Islet precursor cell (in vitro differentiated cells): ENCODE results near the gene CCL24.
A peak's percentile ranks its signal among the peaks of the same experiment; 100 is the strongest.
"Not testable (repeated sequence)": the region's sequence is repeated elsewhere in the genome, so short reads cannot be mapped to it uniquely, and the experiment has no call there.

ENCODE experiments used
- DNase-seq: peaks from one replicate; pipeline ENCODE4 v3.0.0-alpha.2; 2018

CCL24 gene

DNA sequence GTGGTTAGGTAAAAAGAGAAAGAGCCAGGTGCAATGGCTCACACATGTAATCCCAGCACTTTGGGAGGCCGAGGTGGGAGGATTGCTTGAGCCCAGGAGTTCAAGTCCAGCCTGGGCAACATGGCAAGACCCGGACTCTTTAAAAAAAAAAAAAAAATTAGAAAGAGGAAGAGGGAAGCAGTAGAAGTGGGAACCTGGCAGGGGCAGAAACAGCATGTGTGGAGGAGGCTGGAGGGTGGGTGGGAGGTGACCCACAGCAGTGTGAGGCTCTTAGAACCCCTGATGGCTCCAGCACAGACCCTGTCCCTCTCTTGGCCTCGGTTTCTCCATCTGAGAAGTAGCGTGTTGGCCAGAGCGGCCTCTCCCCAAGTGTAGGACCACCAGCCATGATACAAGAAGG, 4.9 kb upstream of the CCL24 start:
- no peak for DNase-seq

DNA sequence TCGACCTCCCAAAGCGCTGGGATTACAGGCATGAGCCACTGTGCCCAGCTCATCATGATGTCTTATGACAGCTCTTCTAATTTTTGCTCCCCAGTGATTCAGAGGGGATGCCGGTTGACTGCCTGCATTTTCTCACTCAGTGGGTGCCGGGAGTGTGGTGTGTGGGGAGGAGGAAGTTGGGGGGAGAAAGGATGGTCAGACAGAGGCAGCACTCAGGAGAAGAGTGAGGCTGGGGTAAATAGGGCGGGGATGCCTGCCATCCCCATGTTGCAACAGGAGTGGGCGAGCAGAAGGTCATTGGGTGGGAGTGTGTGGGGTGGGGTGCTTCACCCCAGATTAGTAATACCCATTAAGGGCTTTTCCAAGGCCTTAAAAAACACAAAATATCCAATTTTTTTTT, 3.5 kb upstream of the CCL24 start:
- no peak for DNase-seq

DNA sequence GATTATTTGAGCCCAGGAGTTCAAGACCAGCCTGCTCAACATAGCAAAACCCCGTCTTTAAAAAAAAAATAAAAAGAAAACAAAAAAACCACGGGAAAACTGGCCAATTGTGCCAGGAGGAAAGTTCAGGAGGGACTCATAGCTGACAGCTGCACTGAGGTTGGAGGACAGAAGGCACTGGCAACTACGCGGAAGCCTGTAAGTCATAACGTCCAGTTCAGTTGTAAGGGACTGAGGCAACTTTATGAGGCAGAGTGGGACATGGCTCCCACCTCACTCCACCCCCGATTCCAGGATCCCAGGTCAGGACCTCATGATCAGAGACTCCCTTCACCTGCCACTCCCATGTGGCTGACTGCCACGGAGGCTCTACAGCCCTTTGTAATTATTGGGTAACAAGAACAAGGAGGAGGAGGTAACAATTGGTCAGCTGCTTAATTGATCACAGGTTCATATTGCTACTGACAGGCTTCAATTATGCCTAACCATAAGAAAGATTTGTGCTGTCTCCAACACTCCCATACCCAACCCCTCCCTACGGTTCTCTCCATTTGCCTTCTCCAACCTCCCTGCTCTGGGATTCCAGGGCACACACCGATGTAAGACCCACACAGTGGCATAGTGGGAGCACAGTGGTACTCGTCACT, 1.9 kb upstream of the CCL24 start:
- no peak for DNase-seq

DNA sequence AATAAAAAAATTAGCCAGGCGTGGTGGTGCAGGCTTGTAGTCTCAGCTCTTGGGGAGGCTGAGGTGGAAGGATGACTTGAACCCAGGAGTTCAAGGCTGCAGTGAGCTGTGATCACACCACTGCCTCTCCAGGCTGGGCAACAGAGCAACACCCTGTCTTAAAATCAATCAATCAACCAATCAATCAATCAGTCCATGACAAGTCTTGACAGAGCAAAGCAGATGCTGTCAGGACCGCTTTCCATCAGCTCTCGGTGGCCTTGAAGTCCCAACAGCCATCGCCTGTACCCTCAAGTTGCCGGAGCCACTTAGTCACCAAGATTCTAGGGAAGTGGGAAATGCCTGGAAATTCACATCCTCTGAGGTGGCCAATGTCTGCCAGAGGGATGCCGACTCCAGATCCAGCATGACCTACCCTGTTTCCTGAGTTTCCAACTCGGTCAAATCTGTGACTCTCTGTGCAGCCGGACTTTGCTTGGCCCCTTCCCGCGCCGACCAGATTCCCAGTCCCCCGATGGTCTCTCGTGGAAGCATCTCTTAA, 871 bp upstream of the CCL24 start:
- DNase-seq, result peak; percentile 71

DNA sequence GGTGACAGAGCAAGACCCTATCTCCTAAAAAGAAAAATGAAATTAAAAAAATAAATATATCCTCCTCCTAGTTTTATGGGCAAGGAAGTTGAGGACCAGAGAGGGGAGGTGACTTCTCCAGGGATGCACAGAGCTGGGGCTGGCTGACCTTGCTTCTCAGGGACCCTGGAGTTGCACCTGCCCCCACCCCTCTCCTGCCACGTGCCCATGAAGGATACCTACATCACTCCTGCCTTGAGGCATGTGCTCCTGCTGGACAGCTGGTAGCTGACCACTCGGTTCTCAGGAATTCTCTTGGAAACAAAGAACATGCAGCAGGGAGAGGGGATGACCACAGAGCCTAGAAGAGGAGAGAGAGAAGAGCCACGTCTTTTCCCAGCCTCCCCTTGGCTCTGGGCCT, 522 bp downstream of the CCL24 start:
- DNase-seq, result peak; percentile 57

DNA sequence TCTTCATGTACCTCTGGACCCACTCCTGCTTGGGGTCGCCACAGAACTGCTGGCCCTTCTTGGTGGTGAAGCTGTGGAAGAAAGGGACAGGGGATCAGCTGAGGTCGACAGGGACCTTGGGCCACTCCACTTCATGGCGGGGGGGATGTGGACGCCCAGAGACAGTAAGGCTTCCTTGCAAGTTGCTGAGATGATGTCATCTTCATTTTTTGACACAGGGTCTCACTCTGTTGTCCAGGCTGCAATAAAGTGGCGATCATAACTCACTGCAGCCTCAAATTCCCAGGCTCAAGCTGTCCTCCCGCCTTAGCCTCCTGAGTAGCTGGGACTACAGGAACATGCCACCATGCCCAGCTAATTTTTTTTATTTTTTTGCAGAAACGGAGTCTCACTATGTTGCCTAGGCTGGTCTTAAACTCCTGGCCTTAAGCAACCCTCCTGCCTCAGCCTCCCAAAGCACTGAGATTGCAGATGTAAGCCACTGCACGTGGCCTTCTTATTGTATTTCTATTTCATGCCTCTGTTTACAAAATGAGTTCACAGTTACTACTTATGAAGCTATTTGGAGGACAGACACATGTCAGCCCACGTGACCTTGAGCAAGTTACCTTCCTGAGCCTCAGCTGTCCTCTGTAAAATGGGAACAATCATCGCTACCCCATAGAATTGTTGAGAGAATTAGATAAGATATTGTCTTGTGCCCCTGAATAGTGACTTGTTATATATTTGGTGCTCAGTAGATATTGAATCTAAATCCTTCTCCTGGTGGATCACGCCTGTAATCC, 1.5 kb downstream of the CCL24 start:
- no peak for DNase-seq

DNA sequence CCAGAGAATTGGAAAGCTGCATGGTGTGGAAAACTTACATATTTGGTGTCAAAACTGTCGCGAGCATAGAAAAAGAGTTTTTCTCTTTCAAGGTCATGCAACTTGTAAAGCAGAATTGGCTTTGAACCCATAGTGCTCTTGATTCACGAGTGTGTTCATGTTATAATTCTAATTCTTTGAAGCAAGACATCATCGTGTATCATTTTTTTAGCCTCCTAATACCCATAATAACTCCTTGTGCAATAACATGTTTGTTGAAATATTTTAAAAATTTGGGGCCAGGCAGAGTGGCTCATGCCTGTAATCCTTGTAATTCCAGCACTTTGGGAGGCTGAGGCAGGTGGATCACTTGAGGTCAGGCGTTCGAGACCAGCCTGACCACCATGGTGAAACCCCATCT, 4.2 kb downstream of the CCL24 start:
- DNase-seq, result no peak

DNA sequence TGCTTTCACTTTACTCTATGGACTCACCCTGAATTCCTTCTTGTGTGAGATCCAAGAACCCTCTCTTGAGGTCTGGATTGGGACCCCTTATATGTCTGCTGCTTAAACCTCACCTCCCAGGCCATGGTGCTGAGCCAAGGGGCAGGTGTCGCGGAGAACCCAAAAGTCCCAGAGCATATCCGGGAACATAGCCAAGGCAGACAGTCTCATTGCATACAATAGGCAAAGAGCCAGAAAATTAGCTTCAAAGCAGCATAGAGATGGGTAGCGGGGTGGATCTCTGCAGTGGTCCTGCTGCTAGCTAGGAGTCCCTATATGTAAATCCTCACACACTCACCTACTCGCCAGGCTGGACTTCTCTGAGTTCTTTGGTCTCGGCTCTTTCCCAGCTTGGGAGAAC, 5.5 kb downstream of the CCL24 start:
- DNase-seq, result no peak

DNA sequence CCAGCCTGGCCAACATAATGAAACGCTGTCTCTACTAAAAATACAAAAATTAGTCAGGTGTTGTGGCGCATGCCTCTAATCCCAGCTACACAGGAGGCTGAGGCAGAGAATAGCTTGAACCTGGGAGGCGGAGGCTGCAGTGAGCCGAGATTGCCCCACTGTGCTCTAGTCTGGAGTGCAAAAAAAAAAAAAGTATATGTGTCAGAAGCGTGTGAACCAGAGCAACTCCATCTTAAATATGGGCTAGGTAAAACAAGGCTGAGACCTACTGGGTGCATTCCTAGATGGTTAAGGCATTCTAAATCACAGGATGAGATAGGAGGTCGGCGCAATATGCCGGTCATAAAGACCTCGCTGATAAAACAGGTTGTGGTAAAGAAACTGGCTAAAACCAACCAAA, 6.2 kb downstream of the CCL24 start:
- no peak for DNase-seq

DNA sequence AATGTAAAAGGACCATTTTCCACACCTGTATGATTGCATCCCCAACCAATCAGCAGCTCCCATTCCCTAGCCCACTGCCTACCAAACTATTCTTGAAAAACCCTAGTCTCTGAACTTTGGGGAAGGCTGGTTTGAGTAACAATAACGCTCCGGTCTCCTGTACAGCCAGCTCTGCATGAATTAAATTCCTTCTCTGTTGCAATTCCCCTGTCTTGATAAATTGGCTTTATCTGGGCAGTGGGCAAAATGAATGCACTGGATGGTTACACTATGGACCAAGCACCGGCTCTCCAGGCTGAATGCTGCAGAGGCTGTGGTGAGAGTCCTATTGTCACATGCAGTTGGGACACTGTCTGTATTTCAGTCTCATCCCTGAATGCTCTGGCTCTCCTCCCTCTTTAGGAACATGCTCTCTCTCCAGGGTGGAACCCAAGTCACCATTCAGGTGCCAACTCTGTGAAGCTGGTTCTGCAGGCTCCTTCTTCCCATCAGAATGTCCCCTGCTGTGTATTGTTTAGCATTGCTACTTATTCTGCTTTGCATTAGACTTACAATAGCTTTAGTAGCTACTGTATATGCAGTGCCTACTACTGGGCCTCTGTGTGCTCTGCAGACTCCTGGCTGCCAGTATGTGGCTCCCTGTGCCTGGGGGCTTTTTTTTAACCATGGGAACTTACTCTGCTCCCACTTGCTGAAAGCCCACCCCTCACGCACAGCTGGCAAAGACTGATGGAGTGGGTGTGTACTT, 6.9 kb downstream of the CCL24 start:
- no peak for DNase-seq

DNA sequence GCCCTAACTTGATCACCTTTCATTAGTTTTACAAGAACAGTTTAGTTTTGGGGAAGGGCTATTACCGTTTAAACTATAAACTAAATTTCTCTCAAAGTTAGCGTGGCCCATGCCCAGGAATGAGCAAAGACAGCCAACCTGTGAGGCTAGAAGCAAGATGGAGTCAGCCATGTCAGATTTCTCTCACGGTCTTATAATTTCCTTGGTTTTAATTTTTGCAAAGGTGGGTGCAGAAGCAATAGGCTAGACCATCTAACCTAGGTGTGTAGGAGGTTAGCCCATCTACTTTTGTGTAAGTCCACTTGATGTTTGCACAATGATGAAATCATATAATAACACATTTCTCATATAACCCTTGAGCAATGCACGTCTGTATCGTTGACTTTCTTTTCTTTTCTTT, 8.9 kb downstream of the CCL24 start:
- DNase-seq, result no peak

DNA sequence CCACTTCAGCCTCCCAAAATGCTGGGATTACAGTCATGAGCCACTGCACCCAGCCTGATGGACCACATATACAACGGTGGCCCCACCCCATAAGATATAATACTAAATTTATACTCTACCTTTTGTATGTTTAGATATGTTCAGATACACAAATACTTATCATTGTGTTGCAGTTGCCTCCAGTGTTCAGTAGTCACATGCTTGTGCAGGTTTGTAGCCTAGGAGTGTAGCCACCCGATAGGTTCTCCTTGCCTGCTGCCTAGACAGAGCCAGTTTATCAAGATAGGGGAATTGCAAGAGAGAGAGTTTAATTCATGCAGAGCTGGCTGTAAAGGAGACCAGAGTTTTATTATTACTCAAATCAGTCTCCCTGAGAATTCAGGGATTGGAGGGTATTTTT, 9.6 kb downstream of the CCL24 start:
- no peak for DNase-seq

DNA sequence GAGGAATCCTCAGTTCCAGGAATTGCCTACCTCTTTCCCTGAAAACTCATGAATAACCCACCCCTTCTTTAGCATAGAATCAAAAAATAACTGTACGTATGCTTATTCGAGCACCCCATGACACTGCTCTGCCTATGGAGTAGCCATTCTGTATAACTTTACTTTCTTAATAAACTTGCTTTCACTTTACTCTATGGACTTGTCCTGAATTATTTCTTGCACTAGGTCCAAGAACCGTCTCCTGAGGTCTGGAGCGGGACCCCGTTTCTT, 11.1 kb downstream of the CCL24 start:
- no peak for DNase-seq

DNA sequence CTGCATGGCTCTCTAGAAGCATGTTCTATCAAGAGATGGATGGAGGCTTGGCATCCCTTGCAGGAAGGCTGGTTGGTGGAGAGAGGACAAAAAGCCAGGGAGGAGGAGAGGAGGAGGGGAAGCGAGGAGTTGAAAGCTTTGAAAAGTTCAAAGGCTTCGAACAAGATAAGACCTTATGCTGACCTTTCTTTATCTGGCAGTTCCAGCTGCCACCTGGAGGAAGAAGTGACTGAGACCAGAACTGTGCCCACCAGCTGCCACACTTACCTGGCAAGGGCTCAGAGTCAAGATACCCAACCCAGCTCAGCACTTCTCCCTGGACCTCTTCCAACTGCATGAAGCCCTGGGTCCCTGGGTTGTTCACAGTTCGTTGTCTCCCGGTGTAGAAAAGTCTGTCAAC, 14.8 kb downstream of the CCL24 start:
- no peak for DNase-seq

DNA sequence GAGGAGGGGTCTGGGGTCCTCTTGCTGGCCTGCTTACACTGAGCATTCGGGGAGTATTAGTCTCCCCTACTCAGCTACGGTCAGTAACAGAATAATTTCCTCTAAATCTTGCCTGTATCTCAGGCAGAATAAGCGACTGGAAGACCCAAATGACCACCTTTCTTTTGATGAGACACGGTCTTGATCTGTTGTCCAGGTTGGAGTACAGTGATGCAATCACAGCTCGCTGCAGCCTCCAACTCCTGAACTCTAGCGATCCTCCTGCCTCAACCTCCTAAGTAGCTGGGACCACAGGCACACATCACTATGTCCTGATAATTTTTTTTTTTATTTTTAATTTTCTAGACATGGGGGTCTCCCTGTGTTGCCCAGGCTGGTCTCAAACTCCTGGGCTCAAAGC, 17.2 kb downstream of the CCL24 start:
- no peak for DNase-seq

DNA sequence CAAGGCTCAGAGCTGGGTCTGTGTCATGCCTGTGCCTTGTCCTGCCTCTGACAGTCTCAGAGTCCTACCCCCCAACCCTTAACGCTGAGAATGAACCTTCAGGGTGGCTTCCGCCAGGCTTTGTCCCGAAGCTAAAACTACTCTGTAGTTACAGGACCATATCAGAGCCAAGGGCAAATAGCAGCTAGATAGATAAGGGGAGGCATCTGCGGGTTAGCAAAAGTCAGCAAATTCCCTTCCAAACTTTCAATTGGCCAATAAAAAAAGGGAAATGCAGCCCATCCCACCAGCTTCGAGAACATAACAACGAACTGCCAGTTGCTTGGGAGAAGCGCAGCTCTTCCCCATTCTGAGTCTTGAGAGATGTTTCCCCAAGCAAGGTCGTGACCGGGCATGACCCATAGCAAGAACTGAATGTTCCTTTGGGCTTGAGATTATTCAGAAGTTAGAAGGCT, 17.7 kb downstream of the CCL24 start:
- no peak for DNase-seq

DNA sequence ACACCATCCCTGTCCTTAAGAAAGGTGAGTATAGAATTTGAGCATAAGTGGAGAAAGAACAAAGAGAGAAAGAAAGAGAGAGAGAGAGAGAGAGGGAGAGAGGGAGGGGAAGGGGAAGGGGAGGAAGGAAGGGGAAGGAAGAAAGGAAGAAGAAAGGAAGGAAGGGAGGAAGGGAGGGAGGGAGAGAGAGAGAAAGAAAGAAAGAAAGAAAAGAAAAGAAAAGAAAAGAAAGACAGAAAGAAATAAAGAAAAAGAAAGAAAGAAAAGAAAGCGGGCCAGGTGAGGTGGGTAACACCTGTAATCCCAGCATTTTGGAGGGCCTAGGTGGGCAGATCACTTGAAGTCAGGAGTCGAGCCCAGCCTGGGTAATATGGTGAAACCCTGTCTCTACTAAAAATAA, 19.9 kb downstream of the CCL24 start:
- no peak for DNase-seq

DNA sequence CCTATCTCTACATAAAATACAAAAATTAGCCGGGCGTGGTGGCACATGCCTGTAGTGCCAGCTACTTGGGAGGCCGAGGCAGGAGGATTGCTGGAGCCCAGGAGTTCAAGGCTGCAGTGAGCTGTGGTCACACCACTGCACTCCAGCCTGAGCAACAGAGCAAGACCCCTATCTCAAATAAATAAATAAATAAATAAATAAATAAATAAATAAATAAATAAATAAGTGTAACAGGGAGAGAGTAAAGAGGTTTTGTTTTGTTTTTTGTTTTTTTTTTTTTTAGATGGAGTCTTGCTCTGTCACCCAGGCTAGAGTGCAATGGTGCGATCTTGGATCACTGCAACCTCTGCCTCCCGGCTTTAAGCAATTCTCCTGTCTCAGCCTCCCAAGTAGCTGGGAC, 21.0 kb downstream of the CCL24 start:
- DNase-seq, result not testable (repeated sequence)

DNA sequence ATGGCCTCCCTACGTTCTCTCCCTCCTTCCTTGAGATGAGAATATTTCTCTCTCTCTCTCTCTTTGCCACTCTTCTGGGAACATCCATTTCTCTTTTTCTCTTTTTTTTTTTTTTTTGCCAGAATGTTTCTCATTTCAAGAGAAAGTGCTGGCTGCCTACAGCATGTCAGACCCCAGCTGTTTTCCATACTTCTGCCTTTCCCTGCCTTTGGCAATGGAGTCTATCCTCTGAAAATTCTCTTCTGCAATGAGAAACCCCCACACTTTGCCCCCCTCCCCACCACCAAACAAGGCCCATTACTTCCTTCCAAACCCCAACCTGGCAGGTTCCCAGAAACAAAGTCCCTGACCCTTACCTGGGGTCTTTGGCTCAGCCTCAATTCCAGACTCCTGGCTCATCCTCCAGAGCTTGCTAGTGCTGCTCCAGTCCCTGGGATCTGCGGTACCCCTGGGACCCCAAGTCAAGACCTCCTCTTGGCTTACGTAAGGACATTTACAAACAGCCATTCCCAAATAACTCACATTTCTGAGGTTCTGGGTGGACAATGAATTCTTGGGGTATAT, 24.2 kb downstream of the CCL24 start:
- no peak for DNase-seq

DNA sequence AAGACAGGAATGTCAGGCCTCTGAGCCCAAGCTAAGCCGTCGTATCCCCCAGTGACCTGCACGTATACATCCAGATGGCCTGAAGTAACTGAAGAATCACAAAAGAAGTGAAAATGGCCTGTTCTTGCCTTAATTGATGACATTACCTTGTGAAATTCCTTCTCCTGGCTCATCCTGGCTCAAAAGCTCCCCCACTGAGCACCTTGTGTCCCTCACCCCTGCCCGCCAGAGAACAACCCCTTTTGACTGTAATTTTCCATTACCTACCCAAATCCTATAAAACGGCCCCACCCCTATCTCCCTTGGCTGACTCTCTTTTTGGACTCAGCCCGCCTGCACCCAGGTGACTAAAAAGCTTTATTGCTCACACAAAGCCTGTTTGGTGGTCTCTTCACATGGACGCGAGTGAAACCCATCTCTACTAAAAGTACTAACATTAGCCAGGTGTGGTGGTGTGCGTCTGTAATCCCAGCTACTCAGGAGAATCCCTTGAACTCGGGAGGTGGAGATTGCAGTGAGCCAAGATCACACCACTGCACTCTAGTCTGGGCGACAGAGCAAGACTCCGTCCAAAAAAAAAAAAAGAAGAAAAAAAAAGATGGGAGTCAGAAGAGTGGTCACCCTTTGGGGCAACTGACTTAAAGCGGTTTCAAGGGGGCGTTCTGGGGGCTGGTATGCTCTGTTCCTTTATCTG, 25.3 kb downstream of the CCL24 start:
- DNase-seq, result not testable (repeated sequence)

DNA sequence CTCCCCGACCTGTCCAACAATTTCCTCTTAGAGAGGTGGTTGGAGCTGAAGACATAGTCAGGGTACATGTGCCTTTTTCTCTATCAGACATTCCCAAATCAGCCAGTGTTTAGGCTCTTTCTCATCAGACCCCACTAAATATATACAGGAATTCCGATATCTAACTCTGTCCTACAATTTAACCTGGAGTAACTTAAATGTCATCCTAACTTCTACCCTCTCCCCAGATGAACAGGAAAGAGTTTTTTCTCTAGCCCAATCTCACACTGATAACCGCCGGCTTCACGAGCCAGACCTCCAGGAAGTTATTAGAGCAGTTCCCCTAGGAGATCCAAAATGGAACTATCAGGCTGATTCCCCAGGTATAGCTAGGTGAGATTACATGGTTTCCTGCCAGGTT, 30.5 kb downstream of the CCL24 start:
- not testable (repeated sequence) for DNase-seq

DNA sequence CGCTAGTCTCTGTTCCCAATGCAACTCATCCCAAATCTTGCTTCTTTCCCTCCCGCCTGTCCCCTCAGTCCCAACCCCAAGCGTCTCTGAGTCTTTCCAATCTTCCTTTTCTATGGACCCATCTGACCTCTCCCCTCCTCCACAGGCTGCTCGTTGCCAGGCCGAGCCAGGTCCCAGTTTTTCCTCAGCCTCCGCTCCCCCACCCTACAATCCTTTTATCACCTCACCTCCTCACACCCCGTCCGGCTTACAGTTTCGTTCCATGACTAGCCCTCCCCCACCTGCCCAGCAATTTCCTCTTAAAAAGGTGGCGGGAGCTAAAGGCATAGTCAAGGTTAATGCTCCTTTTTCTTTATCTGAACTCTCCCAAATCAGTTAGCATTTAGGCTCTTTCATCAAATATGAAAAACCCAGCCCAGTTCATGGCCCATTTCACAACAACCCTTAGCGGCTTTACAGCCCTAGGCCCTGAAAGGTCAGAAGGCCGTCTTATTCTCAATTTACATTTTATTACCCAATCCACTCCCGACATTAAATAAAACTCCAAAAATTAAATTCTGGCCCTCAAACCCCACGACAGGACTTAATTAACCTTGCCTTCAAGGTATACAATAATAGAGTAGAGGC, 32.8 kb downstream of the CCL24 start:
- not testable (repeated sequence) for DNase-seq

DNA sequence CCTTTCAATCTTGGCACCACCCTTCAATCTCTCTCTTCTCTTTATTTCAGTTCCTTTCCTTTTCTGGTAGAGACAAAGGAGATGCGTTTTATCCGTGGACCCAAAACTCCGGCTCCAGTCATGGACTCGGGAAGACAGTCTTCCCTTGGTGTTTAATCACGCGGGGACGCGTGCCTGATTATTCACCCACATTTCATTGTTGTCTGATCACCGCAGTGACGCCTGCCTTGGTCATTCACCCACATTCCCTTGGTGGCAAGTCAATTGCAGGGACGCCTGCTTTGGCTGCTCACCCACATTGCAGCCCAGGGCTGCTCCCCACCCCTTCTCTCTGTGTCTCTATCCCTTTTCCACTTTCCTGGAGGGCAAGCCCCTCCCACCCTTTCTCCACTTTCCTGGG, 34.1 kb downstream of the CCL24 start:
- not testable (repeated sequence) for DNase-seq
